Activated naive CD4-positive, alpha-beta T cell (primary cell): ENCODE measurements around the gene AFF3.
"Not testable (repeated sequence)": the region's sequence is repeated elsewhere in the genome, so short reads cannot be mapped to it uniquely, and the experiment has no call there.

Experiments
- DNase-seq, 4 experiments: peaks; one replicate each; lab custom pipeline; 2025; lab: John Stamatoyannopoulos, UW

The AFF3 gene

DNA sequence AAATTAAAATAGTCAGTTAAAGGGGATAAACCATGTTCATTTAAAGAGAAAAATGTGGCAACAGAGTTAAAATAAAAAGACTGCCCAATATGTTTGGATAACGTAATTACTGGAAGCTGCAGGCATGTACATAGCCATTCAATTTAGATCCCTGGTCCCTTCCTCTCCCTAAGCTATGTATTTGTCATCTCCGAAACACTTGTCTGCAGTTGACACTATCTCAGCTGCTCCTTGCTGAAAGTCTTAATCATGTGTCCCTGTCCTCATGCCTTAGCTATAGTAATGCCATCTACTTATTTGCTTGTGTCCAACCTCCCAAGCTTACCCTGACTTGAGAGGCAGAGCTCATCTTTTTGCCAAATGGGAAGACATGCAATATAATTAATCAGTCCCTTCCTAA is 478.7 kb downstream of the AFF3 start:
- DNase-seq, result no peak

DNA sequence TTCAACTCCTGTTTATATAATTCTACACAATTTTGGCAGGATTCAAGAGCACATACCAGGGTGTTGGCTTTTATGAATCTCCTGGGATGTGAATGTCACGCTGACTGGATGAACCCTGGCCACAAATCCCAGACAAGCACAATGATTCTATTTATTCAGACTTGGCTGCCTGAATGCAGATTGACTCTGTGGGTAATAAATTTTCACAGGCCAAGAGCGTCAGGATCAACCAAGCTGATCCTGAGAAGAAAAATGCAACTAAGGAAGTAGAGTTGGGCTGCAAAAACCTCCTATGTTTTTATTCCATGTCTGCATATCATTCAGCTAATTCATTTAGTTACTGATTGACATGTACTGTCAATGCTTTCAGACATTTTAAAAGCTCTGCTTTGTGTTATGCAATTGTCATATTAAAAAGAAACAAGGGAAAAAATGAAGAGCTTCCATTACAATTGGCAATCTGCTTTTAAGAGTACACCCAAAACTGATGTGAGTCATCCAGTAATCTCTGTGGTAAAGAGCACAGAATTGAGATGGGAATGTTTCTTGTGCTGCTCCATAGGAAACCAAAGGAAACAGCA is 479.5 kb downstream of the AFF3 start:
- DNase-seq, result no peak

DNA sequence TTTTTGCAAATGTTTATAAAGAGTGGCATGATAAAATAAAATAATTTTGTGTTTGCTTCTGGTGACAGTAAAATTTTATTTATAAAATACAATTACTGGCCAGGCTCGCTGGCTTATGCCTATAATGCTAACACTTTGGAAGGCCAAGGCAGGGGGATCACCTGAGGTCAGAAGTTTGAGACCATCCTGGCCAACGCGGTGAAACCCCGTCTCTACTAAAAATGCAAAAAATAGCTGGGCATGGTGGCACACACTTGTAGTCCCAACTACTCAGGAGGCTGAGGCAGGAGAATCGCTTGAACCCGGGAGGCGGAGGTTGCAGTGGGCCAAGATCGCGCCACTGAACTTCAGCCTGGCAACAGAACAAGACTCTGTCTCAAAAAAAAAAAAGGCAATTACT is 480.6 kb downstream of the AFF3 start:
- not testable (repeated sequence) for DNase-seq

DNA sequence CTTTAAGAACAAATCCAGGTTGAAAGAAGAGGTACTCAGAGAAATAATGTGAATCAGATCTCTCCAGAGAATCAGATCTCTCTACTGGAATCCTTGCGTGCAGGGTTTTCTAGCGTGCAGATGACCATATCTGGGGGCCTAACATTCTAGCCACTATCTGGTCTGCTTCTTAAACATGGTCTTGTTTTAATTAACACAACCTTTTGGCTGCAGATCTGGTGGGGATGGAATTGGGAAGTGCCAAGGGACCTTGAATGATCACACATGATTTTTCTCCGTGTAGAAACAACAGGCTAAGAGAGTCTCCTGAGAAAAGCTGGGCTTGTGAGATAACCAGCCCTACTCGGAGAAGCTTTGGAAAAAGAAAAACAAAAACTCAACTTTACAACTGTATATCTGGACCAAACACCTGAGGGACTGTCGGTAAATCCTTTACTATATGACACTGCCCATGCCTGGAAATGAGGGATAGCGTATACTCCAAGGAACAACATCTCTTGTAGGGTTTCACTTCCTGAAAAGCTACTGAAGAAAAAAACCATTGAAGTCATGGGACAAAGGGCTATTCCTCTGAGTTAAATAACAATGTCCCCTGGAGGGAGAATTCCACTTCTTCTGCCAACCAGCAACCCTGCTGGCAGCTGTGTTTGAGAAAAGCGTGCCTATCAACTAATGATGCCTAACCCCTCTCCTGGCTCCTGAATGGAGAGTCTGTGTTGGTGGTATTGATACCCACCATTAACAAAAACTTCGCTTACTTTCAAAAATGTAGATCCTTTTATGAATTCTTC is 481.6 kb downstream of the AFF3 start:
- no peak for DNase-seq

DNA sequence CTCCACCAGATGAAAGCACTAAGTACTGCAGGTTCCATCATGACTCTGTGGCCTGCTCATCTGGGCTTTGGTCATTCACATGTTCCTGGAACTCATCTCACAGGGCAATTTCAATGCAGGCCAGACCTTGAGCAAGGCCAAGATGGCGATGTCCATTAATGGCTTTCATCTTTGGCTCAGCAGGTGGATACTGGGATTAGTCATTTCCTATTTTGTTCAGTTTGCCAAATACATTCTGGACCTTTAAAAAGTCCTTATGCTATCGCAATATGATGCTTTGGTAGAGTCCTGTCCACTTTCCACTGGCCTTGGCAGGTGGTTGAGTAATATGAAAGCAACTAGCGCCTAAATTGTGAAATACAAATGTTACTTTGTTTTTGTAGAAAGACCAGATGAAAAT is 482.5 kb downstream of the AFF3 start:
- DNase-seq, result no peak

DNA sequence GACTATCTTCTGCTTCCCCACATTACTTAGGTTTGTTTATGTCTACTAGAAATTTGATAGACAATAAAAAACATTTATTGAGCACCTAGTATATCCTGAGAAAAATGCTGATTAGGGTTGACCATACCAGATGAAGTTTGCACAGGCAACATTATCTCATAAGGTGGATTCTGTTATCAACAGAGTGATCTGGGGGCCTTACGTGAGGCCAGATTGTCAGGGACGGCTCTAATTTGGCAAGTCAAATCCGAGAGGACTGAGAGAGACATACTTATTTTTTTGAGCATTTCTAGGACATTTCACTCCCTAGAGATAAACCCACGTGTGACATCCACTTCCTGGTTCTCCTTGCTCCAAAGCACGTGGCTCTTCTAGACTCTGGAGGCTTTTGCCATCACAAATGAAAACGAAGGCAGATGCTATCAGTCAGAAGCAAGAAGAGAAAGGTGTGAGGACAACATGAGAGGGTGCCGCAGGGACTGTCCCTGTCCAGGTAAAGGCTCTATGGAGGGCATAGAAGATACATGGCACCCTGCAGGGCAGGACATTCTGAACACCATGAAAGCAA is 484.6 kb downstream of the AFF3 start:
- DNase-seq, result no peak

DNA sequence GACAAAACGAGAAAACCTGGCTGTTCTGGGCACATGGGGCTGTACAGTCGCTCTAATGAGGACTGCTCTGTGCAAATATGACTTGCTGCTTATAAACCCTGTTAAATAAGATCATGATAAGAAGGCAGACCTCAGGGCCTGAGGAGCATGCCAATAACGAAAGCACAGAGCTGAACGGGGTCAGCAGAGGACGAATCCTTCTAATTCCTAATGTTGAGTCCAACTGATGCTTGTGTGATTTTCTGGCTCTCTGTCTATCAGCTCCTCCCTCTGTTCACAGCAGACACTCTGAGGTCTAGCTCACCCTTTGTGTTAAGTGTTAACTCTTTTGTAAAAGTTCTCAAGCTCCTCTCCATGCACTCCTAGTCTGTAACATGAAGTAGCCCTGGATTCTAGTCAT is 485.4 kb downstream of the AFF3 start:
- DNase-seq, result no peak

DNA sequence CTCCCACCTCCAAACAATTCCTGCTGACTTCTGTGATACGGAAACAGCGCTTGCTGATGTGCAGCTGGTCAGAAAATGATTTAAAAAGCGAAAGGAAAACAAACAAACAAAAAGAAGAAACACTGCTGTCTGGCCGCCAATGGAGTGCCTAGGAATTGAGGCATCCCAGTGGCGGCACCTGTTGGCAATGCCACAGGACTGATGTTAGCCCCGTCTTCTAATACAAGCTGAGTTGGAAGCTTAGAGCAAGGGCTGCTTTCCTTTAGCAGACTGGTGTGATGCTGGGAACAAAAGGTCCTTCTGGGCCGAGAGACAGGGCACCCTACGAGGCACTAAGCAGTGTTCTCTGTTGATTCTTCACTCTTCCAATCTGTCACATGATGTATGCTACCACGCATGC is 489.0 kb downstream of the AFF3 start:
- no peak for DNase-seq

DNA sequence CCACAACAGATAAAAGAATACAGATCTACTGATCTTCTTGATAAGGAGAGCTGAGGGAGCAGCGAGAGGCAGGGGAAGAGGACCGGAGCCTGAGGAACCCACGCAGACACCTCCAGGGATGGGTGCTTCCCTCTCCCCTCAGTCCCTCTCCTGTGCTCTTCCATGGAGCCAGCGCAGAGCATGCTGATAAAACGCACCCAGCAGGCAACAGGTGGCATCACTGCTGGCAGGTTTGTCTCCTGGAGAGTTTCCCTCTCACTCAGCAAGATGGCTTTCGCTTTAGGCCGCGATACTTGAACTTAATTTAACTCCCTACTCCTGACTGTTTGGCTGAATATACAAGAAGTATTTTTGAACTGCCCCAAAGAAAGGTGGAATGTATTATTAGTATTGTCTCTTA is 489.5 kb downstream of the AFF3 start:
- DNase-seq, result no peak

DNA sequence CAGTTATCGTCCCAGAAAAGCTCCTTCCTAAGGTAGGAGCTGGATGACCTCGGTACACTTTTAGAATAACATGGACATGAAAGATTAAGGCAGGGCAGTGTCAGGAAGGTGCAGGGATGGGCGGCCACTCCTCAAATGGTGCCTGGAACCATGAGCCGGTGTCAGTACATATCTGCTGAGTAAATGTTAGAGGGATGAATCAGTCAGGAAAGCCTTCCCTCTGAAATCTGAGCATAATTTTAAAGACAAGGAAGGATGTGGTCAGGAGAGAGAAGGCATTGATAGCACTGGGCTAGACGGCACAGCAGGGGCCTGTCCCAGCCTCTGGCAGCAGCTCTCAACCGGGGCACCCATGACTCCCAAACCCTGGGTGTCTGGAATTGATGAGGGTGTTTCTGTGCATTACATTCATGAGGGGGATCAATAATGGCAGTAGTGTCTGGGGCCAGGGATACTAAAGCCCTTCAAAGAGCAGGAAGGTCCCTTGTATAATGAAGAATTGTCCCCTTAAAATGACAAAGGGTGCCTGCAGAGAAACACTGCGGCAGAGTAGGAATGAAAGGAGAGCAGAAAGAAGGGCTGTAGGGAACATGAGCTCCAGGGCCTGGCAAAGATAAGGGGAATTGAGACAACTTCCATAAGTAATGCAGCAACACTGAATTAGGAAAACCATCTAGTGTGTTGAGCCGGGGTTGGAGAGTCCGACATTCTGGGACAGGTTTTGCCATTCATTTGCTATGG is 490.3 kb downstream of the AFF3 start:
- DNase-seq, result no peak

DNA sequence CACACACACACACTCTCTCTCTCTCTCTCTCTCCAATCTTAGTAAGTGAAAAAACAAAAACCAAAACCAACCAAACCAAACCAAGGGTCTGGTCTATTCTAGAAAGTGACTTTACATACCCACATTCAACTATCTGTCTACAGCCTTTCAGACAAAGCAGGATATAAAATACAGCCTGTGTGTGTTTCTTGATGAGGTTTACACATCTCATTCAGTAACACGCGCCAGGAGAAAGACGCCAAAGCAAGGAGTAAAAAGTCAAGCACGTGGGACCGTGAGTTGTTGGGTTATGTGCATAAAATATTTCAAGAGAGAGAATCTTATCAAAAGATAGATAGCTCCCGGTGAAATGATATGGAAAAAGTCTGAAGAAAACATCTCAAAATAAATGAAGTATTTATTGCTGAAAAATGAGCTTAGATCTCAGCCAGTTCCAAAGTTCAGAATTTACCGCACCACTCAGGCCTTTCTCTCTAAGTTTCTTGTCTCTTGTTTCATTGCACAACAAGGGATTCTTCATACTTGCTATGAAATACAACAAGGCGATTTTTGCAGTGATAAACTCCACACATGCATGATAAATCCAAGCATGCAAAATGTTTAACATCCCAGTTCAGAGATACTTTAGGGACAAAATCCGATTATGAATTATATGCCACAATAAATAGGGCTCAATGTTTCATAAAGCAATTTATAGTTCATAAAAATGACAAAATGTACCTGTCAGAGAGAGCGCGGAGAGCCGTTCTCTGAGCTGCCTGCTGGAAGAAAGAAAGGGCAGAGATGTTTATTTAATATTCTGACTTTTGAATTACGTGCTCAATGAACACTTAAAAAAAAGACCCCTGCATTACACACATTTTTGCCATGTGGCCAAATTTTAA is 493.2 kb downstream of the AFF3 start:
- no peak for DNase-seq

DNA sequence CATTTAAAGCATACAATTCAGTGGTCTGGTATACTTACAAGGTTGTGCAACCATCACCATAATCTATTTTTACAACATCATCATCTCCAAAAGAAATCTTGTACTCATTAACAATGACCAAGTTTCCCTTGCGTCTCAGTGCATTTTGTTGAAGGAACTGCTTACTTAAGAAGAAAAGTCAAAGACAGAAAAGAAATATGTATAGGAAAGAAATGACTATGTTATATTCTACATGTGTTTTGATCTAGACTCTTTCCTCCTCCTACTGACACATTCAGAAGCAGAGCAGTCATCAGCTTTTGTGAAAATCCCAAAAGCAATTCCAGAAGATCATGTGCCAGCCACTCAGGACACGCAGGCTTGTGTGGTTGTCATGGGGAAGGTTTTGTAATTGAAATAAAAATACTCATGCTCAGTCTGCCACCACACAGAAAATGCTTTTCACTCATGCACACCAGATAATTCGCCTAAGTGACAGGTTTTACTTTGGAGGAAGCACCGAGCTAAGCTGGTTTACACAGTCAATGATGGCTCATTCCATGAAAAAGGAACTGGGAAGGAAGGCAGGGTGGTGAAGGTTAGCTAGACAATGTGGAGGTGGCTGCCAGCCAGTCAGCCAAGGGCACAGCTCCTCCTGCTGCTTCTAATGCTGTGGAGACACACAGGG is 494.1 kb downstream of the AFF3 start:
- no peak for DNase-seq

DNA sequence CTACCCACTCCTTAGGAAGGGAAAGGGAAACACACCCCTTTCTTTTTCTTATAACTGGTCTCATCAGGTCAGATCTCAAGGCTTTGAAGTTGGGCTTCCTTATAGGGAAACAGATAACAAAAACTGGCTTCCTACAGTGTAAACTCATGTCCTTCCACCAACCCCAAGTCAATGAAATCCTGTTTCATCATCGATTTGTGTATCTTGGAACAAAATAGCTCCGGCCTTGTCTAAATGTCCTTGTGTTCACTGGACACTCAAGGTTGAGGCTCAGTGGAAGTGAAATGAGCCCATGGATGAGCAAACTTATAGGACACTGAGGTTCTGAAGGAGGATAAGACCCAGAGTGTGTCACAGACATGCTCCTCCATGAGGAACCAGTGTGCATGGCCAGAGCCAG is 496.4 kb downstream of the AFF3 start:
- no peak for DNase-seq

DNA sequence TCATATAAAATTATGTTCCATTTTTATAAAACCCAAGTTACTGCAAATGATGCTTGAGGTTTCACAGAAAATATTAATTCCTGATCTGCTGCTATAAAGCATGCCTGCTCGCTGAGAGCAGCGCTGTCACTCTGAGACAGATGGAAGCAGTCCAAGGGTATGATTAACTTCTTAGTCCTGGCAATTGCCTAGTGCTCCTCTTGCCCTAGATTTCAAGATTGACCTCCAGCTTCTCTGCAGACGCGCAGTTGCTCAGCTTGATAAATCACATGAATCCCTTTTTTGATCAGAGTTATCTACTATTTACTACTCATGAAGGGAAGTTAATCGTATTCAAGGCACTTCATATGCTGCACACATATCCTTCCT is 498.0 kb downstream of the AFF3 start:
- DNase-seq, result no peak

DNA sequence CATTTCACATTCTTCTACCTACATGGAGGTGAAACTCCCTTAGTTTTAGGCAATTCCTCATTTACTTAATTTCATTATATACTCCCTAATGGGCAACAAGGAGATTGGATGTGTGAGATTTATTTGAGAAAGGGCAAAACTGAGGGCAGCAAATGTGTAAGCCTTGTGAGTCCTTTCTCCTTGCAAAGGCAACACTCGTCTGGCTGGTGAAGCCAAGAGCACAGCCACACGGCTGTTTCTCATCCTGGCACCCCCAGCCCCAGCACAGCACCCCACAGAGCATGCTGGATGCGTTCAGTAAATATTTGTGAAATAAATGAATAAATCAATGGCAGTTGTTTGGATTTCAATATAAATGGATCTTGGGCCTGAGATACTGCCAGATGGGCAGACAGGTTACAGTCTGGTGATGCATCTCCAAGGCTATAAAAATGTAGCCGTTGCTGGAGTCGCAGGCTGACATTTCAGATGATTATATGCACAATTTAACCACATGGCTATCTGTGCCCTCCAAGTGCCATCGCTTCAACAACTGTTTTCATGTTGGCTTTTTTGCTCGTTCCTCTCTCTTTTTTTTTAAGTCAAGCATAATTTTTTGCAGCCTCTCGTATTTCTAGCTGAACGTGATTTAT is 498.5 kb downstream of the AFF3 start:
- no peak for DNase-seq

DNA sequence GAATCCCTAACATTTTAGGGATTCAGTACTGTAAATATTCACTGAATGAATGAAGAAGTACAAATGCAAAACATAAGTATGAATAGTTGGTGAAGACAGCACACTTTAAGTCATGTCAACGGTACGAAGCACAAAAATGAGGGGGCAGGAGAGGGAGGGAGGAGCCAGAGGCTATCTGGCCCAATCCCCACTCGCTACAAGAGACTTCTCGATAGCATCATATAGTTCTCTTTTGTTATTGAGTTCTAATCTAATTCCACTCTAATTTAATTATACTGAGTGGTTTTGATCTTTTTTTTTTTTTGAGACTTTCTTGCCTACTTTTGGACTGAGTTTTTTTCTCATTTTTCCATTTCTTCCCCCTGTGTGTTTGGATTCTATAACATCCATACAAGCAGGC is 500.4 kb downstream of the AFF3 start:
- DNase-seq, result no peak

DNA sequence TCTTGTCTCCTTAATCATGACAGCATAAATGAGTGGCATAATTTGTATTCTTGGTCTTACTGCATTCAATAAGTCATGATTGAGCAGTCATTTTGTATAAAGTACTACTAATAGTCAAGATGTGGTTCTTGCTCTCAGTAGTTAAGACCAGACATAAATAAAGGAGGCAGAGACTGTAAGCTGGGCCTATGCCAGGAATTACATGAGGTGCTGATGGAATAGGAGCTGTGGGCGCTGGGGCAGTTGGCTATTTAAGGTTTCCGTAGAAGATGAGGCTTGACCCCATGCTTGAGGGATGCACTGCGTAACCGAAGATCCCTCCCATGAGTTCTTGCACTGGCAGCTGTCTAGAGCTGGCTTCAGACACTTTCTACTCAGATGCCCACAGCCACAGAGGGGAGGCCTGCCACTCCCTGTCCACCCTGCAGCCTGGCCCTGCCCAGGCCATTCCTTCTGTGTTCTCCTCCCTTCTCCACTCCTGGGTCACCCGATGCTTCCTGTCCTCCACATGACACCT is 501.7 kb downstream of the AFF3 start:
- no peak for DNase-seq

DNA sequence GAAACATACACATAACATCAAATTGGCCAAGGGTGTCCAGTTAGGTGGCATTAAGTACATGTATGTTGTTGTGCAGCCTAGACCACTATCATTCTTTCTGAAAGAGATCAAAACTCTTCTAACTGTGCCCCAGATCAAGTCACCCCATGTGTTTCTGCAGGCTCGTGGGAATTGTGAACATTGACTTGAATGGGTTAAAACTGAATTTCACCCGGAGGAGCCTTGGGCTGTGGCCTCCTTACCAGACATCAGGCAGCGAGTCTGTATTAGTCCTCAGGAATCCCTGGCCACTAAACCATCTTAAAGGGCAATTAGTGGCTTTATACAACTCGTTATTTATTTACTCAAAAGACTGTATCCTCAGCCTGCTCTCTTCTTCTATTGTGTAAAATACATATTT is 503.6 kb downstream of the AFF3 start:
- DNase-seq, result no peak

DNA sequence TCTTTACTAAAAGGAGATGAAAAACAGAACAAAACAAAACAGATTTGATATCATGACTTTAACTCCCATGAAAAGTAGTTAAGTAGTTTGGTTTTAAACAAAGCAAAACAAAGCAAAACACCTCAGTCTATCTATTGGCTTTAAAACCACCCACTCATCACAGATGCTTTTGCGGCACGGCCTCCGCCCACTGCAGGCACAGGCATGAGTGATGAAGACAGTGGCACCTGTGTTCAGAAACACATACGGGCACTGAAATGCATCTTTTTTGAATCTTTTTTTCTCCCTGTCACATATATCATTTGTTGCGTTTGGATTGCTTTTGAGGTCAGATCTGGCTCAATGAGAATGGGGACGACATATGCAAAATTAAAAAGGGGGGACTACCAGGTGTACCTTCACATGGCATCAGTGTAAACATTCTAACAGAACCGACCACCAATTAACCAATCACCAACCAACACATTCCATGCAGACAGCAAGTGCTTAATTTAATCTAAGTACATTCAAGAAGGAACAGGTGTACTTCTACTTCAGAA is 505.2 kb downstream of the AFF3 start:
- no peak for DNase-seq
